GM12875 (cell line): ENCODE results near the gene CIBAR2.
"Not testable (repeated sequence)": the region's sequence is repeated elsewhere in the genome, so short reads cannot be mapped to it uniquely, and the experiment has no call there.

Experiments used
- H3K4me3 ChIP-seq: one replicate; pipeline ENCODE4 v1.5.1; 2011; ENCODE audit warnings: low read depth, low read length, control low read depth
- CTCF ChIP-seq: IDR thresholded peaks from 2 replicates; pipeline ENCODE4 v1.5.1; 2011; ENCODE audit warnings: low read depth, mild to moderate bottlenecking, control low read depth, inconsistent platforms, low read length, moderate library complexity, borderline replicate concordance; ENCODE audit not compliant: insufficient read depth

The CIBAR2 gene

DNA sequence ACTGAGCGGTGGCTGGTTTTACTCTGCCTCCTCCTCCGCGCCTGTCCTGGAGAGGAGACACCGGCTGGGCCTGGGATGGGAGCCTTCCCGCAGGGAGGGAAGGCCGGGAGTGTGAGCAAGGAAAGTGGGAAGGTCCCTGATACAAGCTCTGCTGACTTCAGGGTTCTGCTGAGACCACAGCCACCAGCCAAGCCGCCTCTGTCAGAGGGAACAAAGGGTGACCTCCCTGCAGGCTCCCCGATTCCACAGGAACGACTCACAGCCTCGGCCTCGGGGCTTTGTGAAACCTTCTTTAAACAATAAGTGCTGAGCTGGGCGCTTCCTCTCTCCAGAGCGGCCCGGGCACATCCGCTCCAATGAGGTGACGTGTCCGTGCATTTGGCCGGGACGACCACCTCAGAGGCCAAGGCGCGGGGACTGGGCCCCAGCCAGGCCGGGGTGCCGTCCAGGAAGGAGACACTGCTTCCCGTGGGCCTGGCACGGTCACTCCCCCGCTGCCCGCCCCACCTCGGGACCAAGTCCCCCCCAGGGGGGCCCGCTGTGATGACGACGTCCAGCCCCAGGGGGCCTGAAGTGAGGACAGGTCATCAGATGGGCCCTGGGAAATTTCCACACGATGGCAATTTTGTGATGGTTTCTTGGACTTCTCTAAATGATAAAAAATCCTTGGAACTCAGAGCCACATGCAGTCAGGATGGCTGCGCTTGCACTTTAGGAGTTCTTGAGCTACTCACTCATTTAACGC lies 11.8 kb upstream of the CIBAR2 start:
- no peak for TF ChIP-seq CTCF
- no peak overlapping the region for H3K4me3 ChIP-seq

- H3K4me3 ChIP-seq: not testable (repeated sequence)
These were observed 11.2 kb upstream of the CIBAR2 start for GRCh38 chr16:85123441-85123840.

DNA sequence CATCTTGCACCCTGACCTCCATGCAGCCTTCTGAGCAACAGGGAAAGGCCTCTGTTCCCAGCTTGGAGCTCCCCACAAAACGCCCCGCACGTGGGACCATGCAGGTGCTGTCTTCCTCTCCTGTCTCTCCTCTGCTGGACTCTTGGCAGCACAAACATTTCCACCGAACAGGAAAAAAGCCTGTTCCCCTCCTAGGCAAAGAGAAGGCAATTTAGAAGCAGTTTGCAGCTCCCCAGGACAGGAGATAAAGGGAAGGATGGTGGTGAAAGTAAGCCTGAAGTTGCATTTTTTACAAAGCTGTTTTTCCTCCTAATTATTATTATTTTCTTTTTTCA lies 7.7 kb upstream of the CIBAR2 start:
- H3K4me3 ChIP-seq: no peak overlapping the region
- TF ChIP-seq CTCF: no peak

- no peak overlapping the region for H3K4me3 ChIP-seq
- TF ChIP-seq CTCF: no peak
These were observed 5.1 kb upstream of the CIBAR2 start for GRCh38 chr16:85117418-85117817.

DNA sequence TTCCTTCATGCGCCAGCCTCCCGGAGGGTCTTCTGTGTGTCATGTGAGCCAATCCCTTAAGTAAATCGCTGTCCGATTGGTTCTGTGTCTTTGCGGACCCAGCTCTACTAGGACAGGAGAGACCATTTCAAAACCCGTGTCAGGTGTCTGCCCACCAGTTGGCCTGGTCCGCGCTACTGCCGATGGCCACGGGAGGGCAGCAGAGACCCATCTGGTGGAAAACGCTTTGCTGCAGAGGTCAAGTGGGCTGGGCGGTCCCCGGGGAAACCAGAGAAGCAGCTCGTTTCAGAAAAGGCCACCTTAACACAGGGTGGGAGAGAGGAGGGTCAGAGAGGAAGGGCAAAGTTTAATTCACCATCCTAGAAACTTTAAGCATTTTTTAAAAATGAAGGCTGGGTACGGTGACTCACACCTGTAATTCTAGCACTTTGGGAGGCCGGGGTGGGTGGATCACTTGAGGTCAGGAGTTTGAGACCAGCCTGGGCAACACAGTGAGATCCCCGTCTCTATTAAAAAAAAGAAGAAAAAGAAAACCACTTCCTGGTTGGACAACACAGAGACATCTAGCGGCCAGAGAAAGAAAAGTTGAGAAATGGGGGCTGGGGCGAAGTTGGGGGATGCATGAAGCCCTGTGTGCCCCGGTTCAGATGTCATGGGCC lies 2.8 kb upstream of the CIBAR2 start:
- H3K4me3 ChIP-seq: no peak overlapping the region
- TF ChIP-seq CTCF: peak; percentile 97

- no peak for TF ChIP-seq CTCF
These were observed 1.6 kb upstream of the CIBAR2 start for GRCh38 chr16:85113913-85114312.

DNA sequence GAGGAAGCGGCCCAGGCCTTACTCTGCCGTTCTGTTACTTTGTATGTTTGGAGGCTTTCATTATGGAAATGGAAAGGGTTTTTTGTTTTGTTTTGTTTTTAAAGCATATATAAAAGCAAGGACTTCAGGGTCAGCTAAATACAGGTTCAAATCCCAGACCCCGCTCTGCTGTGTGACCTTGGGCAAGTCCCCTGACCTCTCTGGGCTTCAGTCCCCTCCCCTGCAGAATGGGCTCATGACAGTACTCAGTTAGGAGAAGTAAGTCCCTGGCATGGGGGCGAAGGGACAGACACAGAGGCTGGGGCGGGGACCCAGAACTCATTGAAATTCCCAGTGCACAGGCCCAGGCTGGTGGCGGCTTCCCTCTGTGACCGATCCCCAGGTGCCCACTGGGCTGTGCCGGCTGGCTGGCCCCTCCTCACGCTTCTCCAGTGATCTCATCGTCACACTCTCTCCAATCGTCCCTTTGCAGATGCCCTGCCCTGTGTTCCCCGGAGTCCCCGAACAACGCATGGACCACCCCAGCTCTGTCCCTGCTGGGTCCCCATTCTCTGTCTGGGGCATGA lies 979 bp upstream of the CIBAR2 start:
- no peak for TF ChIP-seq CTCF
- no peak overlapping the region for H3K4me3 ChIP-seq

More at GRCh38 chr16:85113913-85114312, 1.6 kb upstream of the CIBAR2 start:
- no peak overlapping the region for H3K4me3 ChIP-seq
